GM15510 (cell line): ENCODE results near the gene ZNF76.

Source experiments
- POLR2A ChIP-seq: IDR thresholded peaks from 3 replicates; pipeline ENCODE4 v1.6.1; 2011; ENCODE audit warnings: borderline replicate concordance; ENCODE audit not compliant: insufficient read length; ENCODE audit errors: extremely low read depth

Gene ZNF76

GRCh38 chr6:35248965-35249364, 10.6 kb upstream of the ZNF76 start:
- no peak for TF ChIP-seq POLR2A

- TF ChIP-seq POLR2A, result no peak
Observed at GRCh38 chr6:35251949-35252348, 7.6 kb upstream of the ZNF76 start.

- no peak for TF ChIP-seq POLR2A
Observed at GRCh38 chr6:35253249-35253648, 6.3 kb upstream of the ZNF76 start.

GRCh38 chr6:35258336-35258735, 1.2 kb upstream of the ZNF76 start:
- TF ChIP-seq POLR2A, result no peak

GRCh38 chr6:35258858-35259193, 709 bp upstream of the ZNF76 start:
- no peak for TF ChIP-seq POLR2A

- TF ChIP-seq POLR2A, result peak; percentile 4
Observed at GRCh38 chr6:35259948-35260590, 534 bp downstream of the ZNF76 start.

- TF ChIP-seq POLR2A, result no peak
Observed at GRCh38 chr6:35260591-35261570, 1.3 kb downstream of the ZNF76 start.

- TF ChIP-seq POLR2A, result no peak
Observed at GRCh38 chr6:35262596-35262995, 3.1 kb downstream of the ZNF76 start.

GRCh38 chr6:35264550-35265274, 5.2 kb downstream of the ZNF76 start:
- TF ChIP-seq POLR2A, result no peak

- TF ChIP-seq POLR2A, result no peak
Observed at GRCh38 chr6:35265523-35265922, 6.0 kb downstream of the ZNF76 start.

- TF ChIP-seq POLR2A, result no peak
Observed at GRCh38 chr6:35267446-35267845, 7.9 kb downstream of the ZNF76 start.

GRCh38 chr6:35267897-35268296, 8.4 kb downstream of the ZNF76 start:
- no peak for TF ChIP-seq POLR2A

- no peak for TF ChIP-seq POLR2A
Observed at GRCh38 chr6:35272005-35272404, 12.5 kb downstream of the ZNF76 start.

- TF ChIP-seq POLR2A, result no peak
Observed at GRCh38 chr6:35273822-35274559, 14.5 kb downstream of the ZNF76 start.
